Measurements from ENCODE around the gene PLEKHG5.

Gene PLEKHG5

DNA sequence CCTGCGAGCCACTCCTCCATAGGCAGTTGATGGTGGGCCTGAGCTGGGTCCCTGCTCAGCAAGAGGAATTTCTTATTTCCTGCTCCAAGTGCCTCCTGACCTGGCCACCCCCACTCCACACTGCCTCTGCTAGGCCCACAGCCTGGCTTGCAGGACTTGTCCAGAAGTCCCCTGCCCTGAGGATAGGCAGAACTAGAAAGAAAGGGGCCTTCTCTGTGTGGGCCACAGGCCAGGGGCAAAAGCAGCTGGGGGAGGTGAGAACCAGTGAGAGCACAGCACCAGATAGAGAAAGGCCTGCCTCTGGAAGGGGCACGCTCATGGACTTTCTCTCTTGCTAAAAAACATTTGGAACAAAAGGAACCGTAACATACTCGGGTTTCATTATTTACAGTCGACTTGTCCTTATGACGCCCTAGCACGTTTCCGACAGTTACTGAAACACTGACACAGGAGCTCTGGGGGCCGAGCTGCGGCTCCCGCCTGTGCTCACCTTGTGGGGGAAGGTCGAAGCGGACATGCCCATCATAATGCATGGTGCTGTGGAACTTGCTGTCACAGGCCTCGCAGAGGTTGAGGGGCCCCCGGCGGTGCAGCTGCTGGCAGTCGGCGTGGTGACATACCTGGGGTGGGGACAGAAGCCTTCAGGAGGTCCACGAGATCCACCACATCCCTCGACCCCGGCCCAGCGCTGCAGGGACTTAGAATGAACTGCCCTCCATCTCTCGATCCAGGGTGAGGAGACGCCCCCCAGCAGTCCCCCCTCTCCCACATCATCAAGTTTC lies 14.2 kb downstream of the PLEKHG5 start:
- DNase-seq (ENCODE audit: low read depth) = no peak

- no peak for DNase-seq (ENCODE audit: low read depth)
Observed at GRCh38 chr1:6476483-6476882, 15.0 kb downstream of the PLEKHG5 start.

GRCh38 chr1:6475381-6476133 lies 15.9 kb downstream of the PLEKHG5 start:
- no peak for DNase-seq (ENCODE audit: low read depth)

DNA sequence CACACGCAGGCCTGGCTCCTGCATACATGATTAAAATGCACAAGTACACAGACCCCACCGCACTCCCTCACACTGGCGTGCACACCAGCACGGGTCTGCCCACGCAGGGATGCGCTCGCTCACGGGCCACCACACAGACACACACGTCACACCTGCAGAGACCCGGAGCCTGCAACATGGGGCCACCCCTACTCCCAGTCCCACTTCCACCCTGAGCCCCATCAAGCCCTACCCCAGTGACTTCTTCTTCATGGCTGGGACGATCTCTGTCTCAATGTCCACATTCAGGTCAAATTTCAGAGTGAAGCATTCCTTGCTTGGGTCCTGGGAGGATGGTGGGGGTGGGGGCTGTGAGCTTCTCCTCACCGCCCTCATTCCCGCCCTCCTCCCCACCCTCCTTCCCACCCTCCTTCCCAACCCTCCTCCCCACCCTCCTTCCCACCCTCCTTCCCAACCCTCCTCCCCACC lies 16.6 kb downstream of the PLEKHG5 start:
- DNase-seq (ENCODE audit: low read depth) = no peak

DNA sequence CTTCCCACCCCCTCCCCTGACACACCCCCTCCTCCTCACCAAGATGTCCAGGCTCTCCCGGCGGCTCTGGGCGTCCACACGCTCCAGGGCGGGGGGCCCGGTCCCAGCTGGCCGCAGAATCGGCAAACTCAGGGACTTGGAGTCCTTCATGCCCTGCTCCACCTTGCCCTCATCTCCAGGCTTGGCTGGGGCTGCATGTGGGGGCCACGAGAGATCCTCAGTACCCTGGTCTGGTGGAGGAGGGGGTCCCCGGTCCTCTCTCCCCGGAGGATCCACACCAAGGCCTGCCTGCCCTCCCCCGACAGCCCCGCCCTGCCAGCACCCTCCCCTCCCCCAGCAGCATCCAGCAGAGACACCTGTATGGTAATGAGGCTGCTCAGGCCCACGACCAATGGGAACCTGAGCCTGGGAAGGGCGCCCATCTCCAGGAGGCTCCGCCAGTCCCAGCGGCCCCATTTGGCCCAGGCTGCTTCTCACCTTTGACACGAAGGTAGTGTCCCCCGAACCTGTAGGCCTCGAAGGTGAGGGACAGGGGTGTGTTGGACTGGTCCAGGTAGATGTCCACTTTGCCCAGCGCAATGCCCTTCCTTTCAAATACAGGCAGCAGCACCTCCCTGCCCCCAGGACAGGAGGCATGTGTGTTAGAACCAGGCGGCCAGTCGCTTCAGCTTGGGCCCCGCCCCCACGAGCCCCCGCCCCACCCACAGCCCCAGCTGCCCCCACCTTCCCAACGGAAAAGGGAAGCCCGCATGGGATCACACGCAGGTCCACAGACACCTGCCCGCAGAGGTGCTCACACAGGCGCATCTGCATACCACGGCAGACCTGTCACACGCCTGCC lies 17.3 kb downstream of the PLEKHG5 start:
- no peak for DNase-seq (ENCODE audit: low read depth)

DNA sequence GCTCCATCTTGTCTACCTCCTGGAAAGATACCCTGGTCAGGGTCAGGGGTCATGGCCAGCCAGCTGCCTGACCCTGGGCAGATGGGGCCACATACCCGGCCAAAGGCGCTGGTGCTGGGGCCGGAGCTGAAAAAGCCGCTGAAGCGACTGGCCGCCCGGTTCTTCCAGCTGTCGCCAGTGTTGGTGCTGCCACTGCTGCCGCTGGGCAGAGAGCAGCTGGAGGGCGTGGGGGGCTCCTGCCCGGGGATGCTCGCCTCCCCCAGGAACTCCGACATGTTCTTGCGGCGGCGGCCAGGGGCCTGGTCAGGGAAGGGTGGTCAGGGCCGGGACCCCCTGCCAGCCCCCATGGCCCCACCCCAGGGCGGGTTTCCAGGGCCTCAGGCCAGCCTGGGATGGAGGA lies 18.3 kb downstream of the PLEKHG5 start:
- DNase-seq (ENCODE audit: low read depth) = no peak

DNA sequence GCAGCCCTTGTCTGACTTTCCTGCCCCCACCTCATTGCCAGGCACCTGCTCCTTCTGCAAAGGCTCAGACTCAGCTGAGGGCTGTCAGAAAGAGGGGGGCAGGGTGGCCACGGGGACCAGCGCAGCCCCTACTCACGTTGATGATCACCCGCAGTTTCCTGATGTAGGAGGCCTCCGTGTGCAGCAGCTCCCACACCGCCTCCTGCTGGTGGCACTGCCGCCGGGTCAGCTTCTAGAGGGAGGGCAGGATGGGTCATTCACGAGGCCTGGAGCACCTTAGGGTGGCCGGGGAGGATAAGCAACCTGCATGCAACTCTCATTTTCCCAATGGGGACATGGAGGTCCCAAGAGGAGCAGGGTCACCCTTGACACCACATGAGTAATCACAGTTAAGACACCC lies 19.1 kb downstream of the PLEKHG5 start:
- no peak for DNase-seq (ENCODE audit: low read depth)

DNA sequence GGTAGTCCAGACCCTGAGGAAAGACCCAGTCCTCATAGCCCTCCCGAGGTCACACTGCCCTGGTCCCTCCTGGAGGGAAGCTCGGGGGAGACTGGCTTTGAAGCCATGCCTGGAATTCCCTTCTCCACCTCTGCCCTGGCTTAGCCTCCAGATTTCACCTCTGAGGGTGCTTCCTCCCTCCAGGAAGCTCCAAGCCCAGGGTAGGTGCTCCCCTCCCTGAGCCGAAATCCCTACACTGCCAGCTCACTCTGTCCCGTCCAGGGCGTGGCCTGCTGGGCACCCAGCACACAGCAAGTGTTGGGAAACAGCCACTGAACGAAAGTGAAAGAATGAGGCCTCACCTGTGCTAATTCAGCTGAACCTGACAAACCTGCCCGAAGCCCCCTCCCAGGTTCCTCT lies 19.5 kb downstream of the PLEKHG5 start:
- no peak for DNase-seq (ENCODE audit: low read depth)

- no peak for DNase-seq (ENCODE audit: low read depth)
Observed at GRCh38 chr1:6471086-6471969, 20.1 kb downstream of the PLEKHG5 start.

DNA sequence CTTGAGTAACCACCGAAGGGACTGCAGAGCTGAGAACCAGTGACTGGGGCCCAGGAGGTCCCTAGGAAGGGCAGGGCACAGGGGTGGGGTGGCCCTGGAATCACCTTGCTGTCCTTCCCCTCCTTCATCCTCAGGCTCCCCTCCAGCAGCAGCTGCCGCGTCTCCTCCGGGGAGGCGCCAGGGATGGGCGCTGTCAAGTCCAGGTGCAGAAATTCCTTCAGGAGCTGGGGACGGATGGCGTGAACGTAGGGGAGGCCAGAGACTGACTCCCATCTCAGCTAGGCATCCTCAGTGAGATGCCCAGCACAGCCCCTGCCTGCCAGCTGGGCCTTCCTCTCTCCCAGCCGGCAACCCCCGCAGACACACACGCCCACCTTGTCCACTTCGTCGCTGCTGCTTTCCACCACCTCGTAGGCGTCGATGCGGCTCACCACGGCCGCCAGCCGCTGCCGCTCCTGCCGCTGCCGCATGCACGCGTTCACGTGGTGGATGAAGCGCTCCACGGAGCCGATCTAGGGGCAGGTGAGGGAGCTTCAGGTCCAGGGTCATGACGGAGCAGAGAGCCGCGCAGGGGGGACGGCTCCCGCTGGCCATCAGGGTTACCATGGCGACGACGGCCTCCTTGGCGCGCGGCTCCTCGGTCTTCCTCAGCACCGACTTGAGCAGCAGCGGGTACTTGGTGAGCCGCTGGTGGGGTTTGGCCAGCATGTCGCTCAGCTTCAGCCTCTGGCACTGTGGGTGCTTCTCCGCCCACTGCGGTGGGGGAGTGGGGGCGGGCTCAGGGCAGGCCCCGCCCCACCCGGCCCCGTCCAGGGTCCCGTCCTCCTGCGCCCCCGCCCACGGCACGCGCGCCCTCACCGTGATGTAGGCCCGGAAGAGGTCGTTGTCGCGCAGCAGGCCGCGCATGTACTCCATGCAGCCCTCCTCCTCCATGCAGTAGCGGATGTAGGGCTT lies 21.1 kb downstream of the PLEKHG5 start:
- no peak for DNase-seq (ENCODE audit: low read depth)

DNA sequence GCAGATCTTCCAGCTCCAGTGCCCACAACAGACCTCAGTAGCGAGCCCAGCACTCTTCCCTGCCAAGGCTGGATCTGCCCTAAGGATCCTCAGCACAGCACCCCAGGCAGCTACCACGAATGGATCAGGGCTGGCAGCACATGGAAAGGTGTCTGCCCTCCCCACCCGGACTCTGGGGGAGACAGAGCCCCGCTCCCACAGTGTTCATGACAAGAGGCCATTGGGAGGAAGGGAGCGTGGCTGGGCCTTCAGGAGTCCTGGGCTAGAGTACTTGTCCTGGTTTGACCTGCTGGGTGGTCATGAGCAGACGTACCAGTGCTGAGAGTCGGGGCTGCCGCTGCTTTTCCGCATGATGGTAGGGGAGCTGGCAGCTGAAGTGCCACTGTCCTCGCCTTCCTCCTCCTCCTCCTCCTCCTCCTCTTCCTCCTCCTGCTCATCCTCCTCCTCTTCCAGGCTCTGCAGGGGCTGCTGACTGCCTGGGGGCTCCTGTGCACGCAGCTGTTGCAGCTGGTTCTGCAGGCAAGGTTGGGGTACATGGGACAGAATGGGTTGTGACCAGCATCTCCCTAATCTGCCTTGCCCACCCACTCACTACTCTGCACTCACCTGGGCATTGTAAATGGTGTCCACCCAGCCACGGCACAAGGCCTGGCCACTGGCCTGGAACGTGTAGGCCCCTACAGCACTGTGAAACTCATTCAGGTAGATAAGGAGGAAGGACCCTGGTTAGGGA lies 22.6 kb downstream of the PLEKHG5 start:
- no peak for DNase-seq (ENCODE audit: low read depth)

GRCh38 chr1:6467744-6468688 lies 23.5 kb downstream of the PLEKHG5 start:
- DNase-seq (ENCODE audit: low read depth) = no peak

GRCh38 chr1:6467224-6467623 lies 24.2 kb downstream of the PLEKHG5 start:
- DNase-seq (ENCODE audit: low read depth) = no peak

DNA sequence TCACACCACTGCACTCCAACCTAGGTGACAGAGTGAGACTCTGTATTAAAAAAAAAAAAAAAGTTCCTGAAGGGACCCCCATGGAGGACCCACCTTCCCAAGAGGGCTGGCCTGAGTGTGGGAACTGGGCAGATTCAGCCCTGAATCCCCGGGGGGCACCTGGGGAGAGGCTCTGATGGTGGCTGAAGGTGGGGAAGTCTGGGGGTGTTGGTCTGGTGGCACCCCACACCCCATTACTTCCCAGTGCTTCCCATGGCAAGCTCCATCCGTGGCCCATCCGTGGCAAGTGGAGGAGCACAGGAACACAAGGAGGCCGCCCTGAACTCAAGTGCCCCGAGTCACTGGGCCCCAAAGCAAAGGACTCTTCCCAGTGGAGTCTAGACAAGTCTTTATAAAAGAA lies 24.7 kb downstream of the PLEKHG5 start:
- DNase-seq (ENCODE audit: low read depth) = no peak

DNA sequence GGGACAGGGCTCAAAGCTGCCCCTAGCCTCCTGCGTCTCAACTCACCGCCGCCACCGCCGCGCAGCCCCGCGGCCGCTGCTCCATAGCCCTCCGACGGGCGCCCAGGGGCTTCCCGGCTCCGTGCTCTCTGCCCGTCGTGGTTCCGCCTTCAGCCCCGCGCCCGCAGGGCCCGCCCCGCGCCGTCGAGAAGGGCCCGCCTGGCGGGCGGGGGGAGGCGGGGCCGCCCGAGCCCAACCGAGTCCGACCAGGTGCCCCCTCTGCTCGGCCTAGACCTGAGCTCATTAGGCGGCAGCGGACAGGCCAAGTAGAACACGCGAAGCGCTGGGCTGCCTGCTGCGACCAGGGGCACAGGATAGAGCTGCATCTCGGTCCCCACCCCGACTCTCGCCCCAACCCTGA lies 25.4 kb downstream of the PLEKHG5 start, which contains the start of gene TNFRSF25:
TSS of gene TNFRSF25 (minus strand) at position 151 of the 400 bp plus-strand sequence. CDS start at position 85, 66 bp downstream.
- DNase-seq (ENCODE audit: low read depth) = no peak

GRCh38 chr1:6465461-6466005 lies 25.9 kb downstream of the PLEKHG5 start:
- DNase-seq (ENCODE audit: low read depth) = no peak

GRCh38 chr1:6464915-6465314 lies 26.6 kb downstream of the PLEKHG5 start:
- DNase-seq (ENCODE audit: low read depth) = no peak

DNA sequence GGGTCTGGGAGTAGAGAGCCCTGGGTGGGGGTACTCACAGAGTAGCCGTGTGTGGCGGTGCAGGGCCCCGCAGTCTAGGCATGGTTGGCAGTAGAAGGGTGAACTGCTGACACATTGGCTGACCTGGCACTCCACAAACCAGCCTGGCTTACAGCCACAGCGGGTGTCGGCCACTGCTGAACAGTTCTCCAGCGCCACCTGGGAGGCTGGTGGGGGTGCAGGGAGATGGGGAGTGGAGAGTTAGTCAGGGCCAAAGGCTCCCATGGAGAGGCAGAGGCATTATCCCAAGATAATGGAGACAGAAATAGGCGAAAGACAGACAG lies 27.0 kb downstream of the PLEKHG5 start:
- no peak for DNase-seq (ENCODE audit: low read depth)

Data from CMK (cell line).